Endothelial cell of umbilical vein (primary cell): Measurements from ENCODE around the gene PLPP1. TPM values are rescaled to one million over a fixed set of nuclear protein-coding genes. Genes with fewer than 3 reads are reported as not detected.
"Not testable (repeated sequence)": the region's sequence is repeated elsewhere in the genome, so short reads cannot be mapped to it uniquely, and the experiment has no call there.

Experiments used
- BruUV-seq: library from RNA; stranded (reverse); fragments of 400-500 nt; replicated peaks from 2 replicates; lab custom pipeline; 2021; lab: Mats Ljungman, UMichigan
- CTCF ChIA-PET: fragments of 300-600, 350-600 bp; sonication (Branson Sonifier 250); formaldehyde crosslinking; loops from one replicate; lab custom pipeline; 2021; ENCODE audit warnings: antibody characterized with exemption, inconsistent platforms; lab: Charles Lee
- POLR2A ChIA-PET: fragments of 300-600, 350-600 bp; sonication (Branson Sonifier 250); formaldehyde crosslinking; loops from one replicate; lab custom pipeline; 2021; ENCODE audit warnings: antibody characterized with exemption, inconsistent platforms; lab: Charles Lee
- DNase-seq: peaks from one replicate; pipeline ENCODE4 v3.0.0-alpha.2; 2011; ENCODE audit warnings: low read depth, low spot score
- FAIRE-seq: peaks from 2 replicates; lab custom pipeline; 2011; peaks lifted over from hg19 to GRCh38; lab: Jason Lieb, UNC
- H2AFZ ChIP-seq: 2 replicates; pipeline ENCODE4 v1.6.0; 2012; ENCODE audit warnings: low read depth, low read length, control low read depth, inconsistent platforms
- H3K27ac ChIP-seq: 2 replicates; pipeline ENCODE4 v1.5.1; 2011; ENCODE audit warnings: low read depth, mild to moderate bottlenecking, control low read depth, low read length, moderate library complexity; ENCODE audit not compliant: insufficient read depth
- H3K27me3 ChIP-seq, 2 experiments: 2 replicates each; pipeline versions ENCODE4 v1.6.0 to v1.6.1; 2011; ENCODE audit warnings: low read length in 2 of 2, mixed read lengths in 1 of 2; ENCODE audit not compliant: control insufficient read depth in 2 of 2, insufficient read depth in 2 of 2
- H3K36me3 ChIP-seq, 2 experiments: 2 replicates in 1 of 2; 3 replicates in 1 of 2; pipeline ENCODE4 v1.5.1; 2011; ENCODE audit warnings: low read length in 2 of 2, mild to moderate bottlenecking in 1 of 2, moderate library complexity in 1 of 2; ENCODE audit not compliant: control insufficient read depth in 2 of 2, insufficient read depth in 2 of 2; ENCODE audit errors: extremely low read depth in 1 of 2
- H3K4me1 ChIP-seq: 3 replicates; pipeline ENCODE4 v1.5.1; 2011; ENCODE audit warnings: mild to moderate bottlenecking, low read length; ENCODE audit not compliant: control insufficient read depth, insufficient read depth; ENCODE audit errors: extremely low read depth
- H3K4me2 ChIP-seq: 2 replicates; pipeline ENCODE4 v1.6.1; 2011; ENCODE audit warnings: low read length, control low read depth, mixed read lengths; ENCODE audit not compliant: insufficient read depth
- H3K4me3 ChIP-seq, 3 experiments: fragments of 200-600 bp in 1 of 3; sonication (generic), shearing (Covaris generic) in 1 of 3; replicated peaks in 1 of 3; 2 replicates each; pipeline ENCODE4 v1.5.1; 2011 to 2016; ENCODE audit warnings: control low read depth in 3 of 3, low read length in 3 of 3, mild to moderate bottlenecking in 2 of 3, inconsistent platforms in 1 of 3, low read depth in 1 of 3, moderate library complexity in 1 of 3; ENCODE audit not compliant: insufficient read depth in 1 of 3
- H3K79me2 ChIP-seq: 2 replicates; pipeline ENCODE4 v1.6.0; 2012; ENCODE audit warnings: low read length, inconsistent platforms; ENCODE audit not compliant: control insufficient read depth, insufficient read depth
- H3K9ac ChIP-seq: replicated peaks from 2 replicates; pipeline ENCODE3; 2011; ENCODE audit warnings: low read length, control low read depth; ENCODE audit not compliant: insufficient read depth; ENCODE audit errors: extremely low read depth
- H3K9me1 ChIP-seq: replicated peaks from 3 replicates; pipeline ENCODE4 v1.6.0; 2011; ENCODE audit warnings: mild to moderate bottlenecking, low read length; ENCODE audit not compliant: control insufficient read depth, insufficient read depth; ENCODE audit errors: extremely low read depth
- H3K9me3 ChIP-seq: replicated peaks from 2 replicates; pipeline ENCODE4 v1.5.1; 2012; ENCODE audit warnings: low read length, inconsistent platforms; ENCODE audit not compliant: control insufficient read depth, insufficient read depth
- H4K20me1 ChIP-seq: replicated peaks from 2 replicates; pipeline ENCODE3; 2011; ENCODE audit warnings: mild to moderate bottlenecking, low read length; ENCODE audit not compliant: control insufficient read depth, insufficient read depth; ENCODE audit errors: extremely low read depth
- EZH2 ChIP-seq: IDR thresholded peaks from 2 replicates; pipeline ENCODE4 v1.6.1; 2012; ENCODE audit warnings: borderline replicate concordance, low read depth, mild to moderate bottlenecking, moderate library complexity, low read length, inconsistent platforms; ENCODE audit not compliant: severe bottlenecking
- dilution Hi-C: fragments of 300-500 bp; cut with MboI; formaldehyde crosslinking; loops from one replicate; pipeline ENCODE4 v1.15.0; 2019; ENCODE audit warnings: low sequenced_read_pairs; ENCODE audit not compliant: extremely low pct_ligation_motif_present
- intact Hi-C: fragments of 100-400 bp; cut with micrococcal nuclease; formaldehyde crosslinking; loops from one replicate; pipeline ENCODE4 v1.10.0; 2022
- polyA plus RNA-seq, 4 experiments: library from polyadenylated mRNA; depleted of rRNA in 3 of 4; stranded (reverse) in 3 of 4; unstranded in 1 of 4; fragments of >200 nt; gene quantifications; 2 replicates each; pipeline versions ENCODE4 v1.2.1 to v1.2.3, GENCODE V29; 2011 to 2012; ENCODE audit warnings: missing spikeins in 1 of 4
- total RNA-seq: library from RNA; stranded (reverse); gene quantifications from 2 replicates; pipeline ENCODE4 v1.2.3, GENCODE V29; 2021

PLPP1 gene
- total and polyA plus RNA-seq, 2 donors (not counting 3 experiments of a cell fraction or from before 2014, with no cell fraction given) = 14.3 to 25.9 TPM

DNA sequence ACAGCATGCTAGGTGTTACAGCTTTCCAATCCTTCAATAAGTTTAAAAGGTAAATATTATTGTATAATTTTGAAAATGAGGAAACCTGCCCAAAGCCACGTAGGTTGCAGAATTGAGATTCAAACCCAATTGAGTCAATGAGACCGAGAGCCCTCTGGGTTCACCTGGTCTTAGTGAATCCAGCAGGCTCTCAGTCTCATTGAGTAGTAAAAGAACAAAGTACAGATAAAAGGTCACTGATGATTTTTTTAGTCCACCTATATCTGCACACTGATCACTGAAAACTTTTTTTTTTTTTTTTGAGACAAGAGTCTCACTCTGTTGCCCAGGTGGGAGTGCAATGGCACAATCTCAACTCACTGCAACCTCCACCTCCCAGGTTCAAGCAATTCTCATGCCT, 27.2 kb downstream of the PLPP1 start:
- no peaks in the 10 kb centered on the region for H3K36me3 ChIP-seq
- no peak overlapping the region for H3K4me3 ChIP-seq
- BruUV-seq = no TSS peak
- TF ChIP-seq EZH2 = no peak
- intact Hi-C loops (no loop called here), dilution Hi-C loops (no loop called here)
- no peak overlapping the region for H2AFZ ChIP-seq
- no peaks in the 10 kb centered on the region for H3K4me1 ChIP-seq
- H3K9ac ChIP-seq = no peak overlapping the region
- ChIA-PET POLR2A (no interaction called here), CTCF (interaction anchor here (1.0 to 1.8 kb wide), 5 partner anchors 8 to 184 kb away, joined by 3 to 4 read pairs (median 4); no protein-coding TSS in a partner anchor)
- H3K9me1 ChIP-seq = no peaks in the 10 kb centered on the region
- no peaks in the 10 kb centered on the region for H3K79me2 ChIP-seq
- no peak overlapping the region for H3K27ac ChIP-seq
- no peaks in the 10 kb centered on the region for H4K20me1 ChIP-seq
- H3K4me2 ChIP-seq = no peak overlapping the region
- no peaks in the 10 kb centered on the region for H3K9me3 ChIP-seq
- H3K27me3 ChIP-seq = no peaks in the 10 kb centered on the region
- FAIRE-seq = no peak
- no peak for DNase-seq

DNA sequence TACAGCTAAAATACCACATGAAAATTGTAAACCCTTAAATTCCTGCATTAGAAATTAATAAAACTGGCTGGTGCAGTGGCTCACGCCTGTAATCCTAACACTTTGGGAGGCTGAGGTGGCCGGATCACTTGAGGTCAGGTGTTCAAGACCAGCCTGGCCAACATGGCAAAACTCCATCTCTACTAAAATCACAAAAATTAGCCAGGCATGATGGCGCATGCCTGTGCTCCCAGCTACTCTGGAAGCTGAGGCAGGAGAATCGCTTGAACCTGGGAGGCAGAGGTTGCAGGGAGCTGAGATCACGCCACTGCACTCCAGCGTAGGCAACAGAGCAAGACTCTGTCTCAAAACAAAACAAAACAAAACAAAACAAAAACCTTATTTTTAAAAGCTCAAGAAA, 29.1 kb downstream of the PLPP1 start:
- H3K9me3 ChIP-seq, H3K36me3 ChIP-seq, FAIRE-seq, H3K79me2 ChIP-seq, H3K27me3 ChIP-seq, H4K20me1 ChIP-seq, DNase-seq, H3K9ac ChIP-seq, H2AFZ ChIP-seq, BruUV-seq, H3K27ac ChIP-seq, H3K4me2 ChIP-seq, H3K4me3 ChIP-seq, H3K4me1 ChIP-seq, dilution Hi-C loops, intact Hi-C loops, H3K9me1 ChIP-seq, POLR2A ChIA-PET: not testable (repeated sequence)
- CTCF ChIA-PET = interaction anchor here (0.6 to 1.8 kb wide), 2 partner anchors 14 to 1127 kb away, joined by 3 to 4 read pairs; no protein-coding TSS in a partner anchor

DNA sequence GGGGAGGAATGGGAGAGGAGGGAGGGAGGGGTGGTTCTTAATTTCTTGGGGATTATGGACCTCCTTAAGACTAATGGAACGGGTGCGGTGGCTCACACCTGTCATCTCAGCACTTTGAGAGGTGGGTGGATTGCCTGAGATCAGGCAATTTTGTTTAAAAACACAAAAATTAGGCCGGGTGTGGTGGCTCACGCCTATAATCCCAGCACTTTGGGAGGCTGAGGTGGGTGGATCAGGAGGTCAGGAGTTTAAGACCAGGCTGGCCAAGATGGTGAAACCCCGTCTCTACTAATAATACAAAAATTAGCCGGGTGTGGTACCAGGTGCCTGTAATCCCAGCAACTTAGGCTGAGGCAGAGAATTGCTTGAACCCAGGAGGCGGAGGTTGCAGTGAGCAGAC, 30.8 kb downstream of the PLPP1 start:
- H3K9me1 ChIP-seq, CTCF ChIA-PET, dilution Hi-C loops, DNase-seq, intact Hi-C loops, FAIRE-seq, H3K9me3 ChIP-seq, H3K79me2 ChIP-seq, H3K4me2 ChIP-seq, H3K27me3 ChIP-seq, BruUV-seq, H3K36me3 ChIP-seq, H3K9ac ChIP-seq, H3K4me3 ChIP-seq, POLR2A ChIA-PET, H3K27ac ChIP-seq, H3K4me1 ChIP-seq, H4K20me1 ChIP-seq, H2AFZ ChIP-seq: not testable (repeated sequence)
